ENCODE measurements around the gene ARHGAP29.

The ARHGAP29 gene

GRCh38 chr1:94276988-94277434 lies 39.6 kb upstream of the ARHGAP29 start:
- WGBS (ENCODE audit: extremely low coverage, insufficient coverage, low lambda C conversion rate): no CpG with 5 or more reads among the region's 4 CpGs
- Histone ChIP-seq H3K79me1 (ENCODE audit: low read length) (no peaks in the 10 kb centered on the region), H3K9ac (ENCODE audit: low read length) (no peak overlapping the region), H2AK5ac (ENCODE audit: low read length) (no peak overlapping the region), H3K27me3 (ENCODE audit: insufficient read depth, low read length, poor library complexity) (no peaks in the 10 kb centered on the region), H3K56ac (ENCODE audit: low read length) (no peak overlapping the region), H2BK5ac (ENCODE audit: low read length) (no peak overlapping the region), H4K8ac (ENCODE audit: low read depth, low read length) (no peak overlapping the region), H4K5ac (ENCODE audit: low read length) (no peak overlapping the region), H3K4me3 (ENCODE audit: low read length) (no peak overlapping the region), H3K23ac (ENCODE audit: low read length) (no peak overlapping the region), H3K27ac (ENCODE audit: low read depth, low read length) (no peak overlapping the region), H3K4me1 (ENCODE audit: control insufficient read depth, low read depth, low read length) (no peaks in the 10 kb centered on the region), H3K4me2 (ENCODE audit: low read length) (no peak overlapping the region), H2BK15ac (replicated peaks; ENCODE audit: low read depth) (no peak overlapping the region), H2BK120ac (ENCODE audit: low read depth, low read length) (no peak overlapping the region), H3K4ac (ENCODE audit: low read depth, low read length) (no peak overlapping the region), H3K36me3 (ENCODE audit: control insufficient read depth, insufficient read depth, low read length) (no peaks in the 10 kb centered on the region), H3K18ac (ENCODE audit: low read length) (no peak overlapping the region), H3K79me2 (ENCODE audit: control insufficient read depth, insufficient read depth, low read length) (no peaks in the 10 kb centered on the region)
- no peak for DNase-seq

GRCh38 chr1:94275083-94275482 lies 37.7 kb upstream of the ARHGAP29 start:
- no peak overlapping the region for H4K8ac ChIP-seq (ENCODE audit: low read depth, low read length)
- no peak overlapping the region for H2BK15ac ChIP-seq (replicated peaks; ENCODE audit: low read depth)
- no CpG with 5 or more reads among the region's 2 CpGs for WGBS (ENCODE audit: extremely low coverage, insufficient coverage, low lambda C conversion rate)

DNA sequence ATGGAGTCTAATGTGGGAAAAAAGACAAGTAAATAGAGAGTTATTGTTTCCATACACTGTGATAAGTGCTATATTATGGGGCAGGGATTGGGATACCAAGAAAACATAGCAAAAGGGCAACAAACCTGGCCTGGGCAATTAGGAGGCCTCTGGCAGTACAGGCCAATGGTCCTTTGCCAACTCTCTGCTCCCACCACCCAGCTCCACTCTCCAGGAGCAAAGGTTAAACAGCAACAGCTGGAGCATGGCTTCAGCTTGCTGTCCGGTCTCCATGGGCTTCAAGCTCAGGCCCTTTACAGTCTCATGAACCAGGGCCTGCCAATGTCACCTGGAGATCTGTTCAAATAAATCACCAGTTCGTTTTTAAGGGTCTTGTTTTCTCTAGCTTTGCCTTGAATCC lies 37.2 kb upstream of the ARHGAP29 start:
- no peak overlapping the region for H3K56ac ChIP-seq (ENCODE audit: low read length)
- no peak overlapping the region for H3K18ac ChIP-seq (ENCODE audit: low read length)
- no peak overlapping the region for H3K4me2 ChIP-seq (ENCODE audit: low read length)
- H3K9ac ChIP-seq (ENCODE audit: low read length): no peak overlapping the region
- H3K4ac ChIP-seq (ENCODE audit: low read depth, low read length): no peak overlapping the region
- H3K23ac ChIP-seq (ENCODE audit: low read length): no peak overlapping the region
- no peak overlapping the region for H2BK5ac ChIP-seq (ENCODE audit: low read length)
- no peaks in the 10 kb centered on the region for H3K79me2 ChIP-seq (ENCODE audit: control insufficient read depth, insufficient read depth, low read length)
- DNase-seq: no peak
- no peaks in the 10 kb centered on the region for H3K79me1 ChIP-seq (ENCODE audit: low read length)
- no CpG with 5 or more reads among the region's 2 CpGs for WGBS (ENCODE audit: extremely low coverage, insufficient coverage, low lambda C conversion rate)
- H3K36me3 ChIP-seq (ENCODE audit: control insufficient read depth, insufficient read depth, low read length): no peaks in the 10 kb centered on the region
- H2BK120ac ChIP-seq (ENCODE audit: low read depth, low read length): no peak overlapping the region
- no peak overlapping the region for H3K27ac ChIP-seq (ENCODE audit: low read depth, low read length)
- no peak overlapping the region for H4K8ac ChIP-seq (ENCODE audit: low read depth, low read length)
- H4K5ac ChIP-seq (ENCODE audit: low read length): no peak overlapping the region
- no peak overlapping the region for H2AK5ac ChIP-seq (ENCODE audit: low read length)
- no peaks in the 10 kb centered on the region for H3K4me1 ChIP-seq (ENCODE audit: control insufficient read depth, low read depth, low read length)
- no peak overlapping the region for H3K4me3 ChIP-seq (ENCODE audit: low read length)
- H2BK15ac ChIP-seq (replicated peaks; ENCODE audit: low read depth): no peak overlapping the region
- no peaks in the 10 kb centered on the region for H3K27me3 ChIP-seq (ENCODE audit: insufficient read depth, low read length, poor library complexity)

More at GRCh38 chr1:94275083-94275482, 37.7 kb upstream of the ARHGAP29 start:
- no peaks in the 10 kb centered on the region for H3K27me3 ChIP-seq (ENCODE audit: insufficient read depth, low read length, poor library complexity)
- H3K4ac ChIP-seq (ENCODE audit: low read depth, low read length): no peak overlapping the region
- H3K4me1 ChIP-seq (ENCODE audit: control insufficient read depth, low read depth, low read length): no peaks in the 10 kb centered on the region
- H3K79me1 ChIP-seq (ENCODE audit: low read length): no peaks in the 10 kb centered on the region
- no peak overlapping the region for H2AK5ac ChIP-seq (ENCODE audit: low read length)
- no peak overlapping the region for H3K18ac ChIP-seq (ENCODE audit: low read length)
- no peak overlapping the region for H3K4me2 ChIP-seq (ENCODE audit: low read length)
- no peak overlapping the region for H3K56ac ChIP-seq (ENCODE audit: low read length)
- no peak overlapping the region for H4K5ac ChIP-seq (ENCODE audit: low read length)
- H3K36me3 ChIP-seq (ENCODE audit: control insufficient read depth, insufficient read depth, low read length): no peaks in the 10 kb centered on the region
- H2BK120ac ChIP-seq (ENCODE audit: low read depth, low read length): no peak overlapping the region
- no peak overlapping the region for H3K23ac ChIP-seq (ENCODE audit: low read length)
- H3K27ac ChIP-seq (ENCODE audit: low read depth, low read length): no peak overlapping the region
- no peak overlapping the region for H2BK5ac ChIP-seq (ENCODE audit: low read length)
- no peak for DNase-seq
- H3K4me3 ChIP-seq (ENCODE audit: low read length): no peak overlapping the region
- H3K79me2 ChIP-seq (ENCODE audit: control insufficient read depth, insufficient read depth, low read length): no peaks in the 10 kb centered on the region
- H3K9ac ChIP-seq (ENCODE audit: low read length): no peak overlapping the region

- H3K27ac ChIP-seq (ENCODE audit: low read depth, low read length): no peak overlapping the region
- no peak overlapping the region for H3K56ac ChIP-seq (ENCODE audit: low read length)
- H3K27me3 ChIP-seq (ENCODE audit: insufficient read depth, low read length, poor library complexity): no peaks in the 10 kb centered on the region
- H3K4me2 ChIP-seq (ENCODE audit: low read length): no peak overlapping the region
- H2BK120ac ChIP-seq (ENCODE audit: low read depth, low read length): no peak overlapping the region
- no peak for DNase-seq
- no peak overlapping the region for H4K5ac ChIP-seq (ENCODE audit: low read length)
- WGBS (ENCODE audit: extremely low coverage, insufficient coverage, low lambda C conversion rate): no CpG with 5 or more reads among the region's 4 CpGs
- H3K4ac ChIP-seq (ENCODE audit: low read depth, low read length): no peak overlapping the region
- H2AK5ac ChIP-seq (ENCODE audit: low read length): no peak overlapping the region
- no peaks in the 10 kb centered on the region for H3K36me3 ChIP-seq (ENCODE audit: control insufficient read depth, insufficient read depth, low read length)
- H2BK15ac ChIP-seq (replicated peaks; ENCODE audit: low read depth): no peak overlapping the region
- no peak overlapping the region for H3K9ac ChIP-seq (ENCODE audit: low read length)
- H3K4me3 ChIP-seq (ENCODE audit: low read length): no peak overlapping the region
- no peak overlapping the region for H3K23ac ChIP-seq (ENCODE audit: low read length)
- no peaks in the 10 kb centered on the region for H3K79me2 ChIP-seq (ENCODE audit: control insufficient read depth, insufficient read depth, low read length)
- H3K79me1 ChIP-seq (ENCODE audit: low read length): no peaks in the 10 kb centered on the region
- H2BK5ac ChIP-seq (ENCODE audit: low read length): no peak overlapping the region
- no peak overlapping the region for H3K18ac ChIP-seq (ENCODE audit: low read length)
- no peak overlapping the region for H4K8ac ChIP-seq (ENCODE audit: low read depth, low read length)
- H3K4me1 ChIP-seq (ENCODE audit: control insufficient read depth, low read depth, low read length): no peaks in the 10 kb centered on the region
These were observed 35.7 kb upstream of the ARHGAP29 start for GRCh38 chr1:94273111-94273510.

- Histone ChIP-seq H2BK15ac (replicated peaks; ENCODE audit: low read depth) (no peak overlapping the region), H3K4ac (ENCODE audit: low read depth, low read length) (no peak overlapping the region), H3K79me2 (ENCODE audit: control insufficient read depth, insufficient read depth, low read length) (no peaks in the 10 kb centered on the region), H3K36me3 (ENCODE audit: control insufficient read depth, insufficient read depth, low read length) (no peaks in the 10 kb centered on the region), H2BK5ac (ENCODE audit: low read length) (no peak overlapping the region), H3K18ac (ENCODE audit: low read length) (no peak overlapping the region), H3K4me3 (ENCODE audit: low read length) (no peak overlapping the region), H3K9ac (ENCODE audit: low read length) (no peak overlapping the region), H3K56ac (ENCODE audit: low read length) (no peak overlapping the region), H3K27me3 (ENCODE audit: insufficient read depth, low read length, poor library complexity) (no peaks in the 10 kb centered on the region), H2BK120ac (ENCODE audit: low read depth, low read length) (no peak overlapping the region), H4K5ac (ENCODE audit: low read length) (no peak overlapping the region), H3K23ac (ENCODE audit: low read length) (no peak overlapping the region), H3K79me1 (ENCODE audit: low read length) (no peaks in the 10 kb centered on the region), H4K8ac (ENCODE audit: low read depth, low read length) (no peak overlapping the region), H3K4me1 (ENCODE audit: control insufficient read depth, low read depth, low read length) (no peaks in the 10 kb centered on the region), H3K27ac (ENCODE audit: low read depth, low read length) (no peak overlapping the region), H2AK5ac (ENCODE audit: low read length) (no peak overlapping the region), H3K4me2 (ENCODE audit: low read length) (no peak overlapping the region)
- no peak for DNase-seq
- no CpG with 5 or more reads among the region's 1 CpG for whole genome bisulfite sequencing (ENCODE audit: extremely low coverage, insufficient coverage, low lambda C conversion rate)
These were observed 35.0 kb upstream of the ARHGAP29 start for GRCh38 chr1:94272388-94272787.

DNA sequence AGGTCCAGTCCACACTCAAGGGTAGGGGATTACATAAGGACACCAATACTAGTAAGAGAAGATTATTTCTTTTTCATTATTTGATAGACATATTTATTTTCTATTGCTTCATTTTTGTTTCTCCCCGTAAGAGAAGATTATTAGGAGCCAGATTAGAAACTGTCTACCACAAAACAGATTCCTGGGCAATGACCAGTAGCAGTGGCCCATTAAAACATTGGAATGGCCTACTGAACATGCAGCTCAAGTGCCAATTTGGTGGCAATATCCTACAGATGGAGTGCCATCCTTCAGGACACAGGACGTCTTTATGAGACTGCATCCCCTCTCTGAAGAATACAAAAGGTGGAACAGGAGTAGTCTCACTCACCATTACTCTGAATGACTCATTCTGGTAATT lies 34.0 kb upstream of the ARHGAP29 start:
- no peak overlapping the region for H3K56ac ChIP-seq (ENCODE audit: low read length)
- no peaks in the 10 kb centered on the region for H3K27me3 ChIP-seq (ENCODE audit: insufficient read depth, low read length, poor library complexity)
- no peak overlapping the region for H2AK5ac ChIP-seq (ENCODE audit: low read length)
- H4K8ac ChIP-seq (ENCODE audit: low read depth, low read length): no peak overlapping the region
- WGBS (ENCODE audit: extremely low coverage, insufficient coverage, low lambda C conversion rate): no CpG with 5 or more reads among the region's 2 CpGs
- no peaks in the 10 kb centered on the region for H3K4me1 ChIP-seq (ENCODE audit: control insufficient read depth, low read depth, low read length)
- H3K36me3 ChIP-seq (ENCODE audit: control insufficient read depth, insufficient read depth, low read length): no peaks in the 10 kb centered on the region
- no peak overlapping the region for H3K27ac ChIP-seq (ENCODE audit: low read depth, low read length)
- H2BK15ac ChIP-seq (replicated peaks; ENCODE audit: low read depth): no peak overlapping the region
- no peak overlapping the region for H3K4ac ChIP-seq (ENCODE audit: low read depth, low read length)
- no peaks in the 10 kb centered on the region for H3K79me2 ChIP-seq (ENCODE audit: control insufficient read depth, insufficient read depth, low read length)
- no peak overlapping the region for H3K4me2 ChIP-seq (ENCODE audit: low read length)
- H4K5ac ChIP-seq (ENCODE audit: low read length): no peak overlapping the region
- no peak overlapping the region for H3K4me3 ChIP-seq (ENCODE audit: low read length)
- DNase-seq: no peak
- no peak overlapping the region for H3K23ac ChIP-seq (ENCODE audit: low read length)
- H3K9ac ChIP-seq (ENCODE audit: low read length): no peak overlapping the region
- no peak overlapping the region for H2BK5ac ChIP-seq (ENCODE audit: low read length)
- no peak overlapping the region for H2BK120ac ChIP-seq (ENCODE audit: low read depth, low read length)
- H3K79me1 ChIP-seq (ENCODE audit: low read length): no peaks in the 10 kb centered on the region
- H3K18ac ChIP-seq (ENCODE audit: low read length): no peak overlapping the region
